C4-2B (cell line): ENCODE results near the gene FRMD4B.

ENCODE experiments used
- CTCF ChIP-seq: fragments of 450-650 bp; conservative IDR thresholded peaks from 2 replicates; pipeline ENCODE4 v1.5.1; 2017; ENCODE audit warnings: mild to moderate bottlenecking
- ZFX ChIP-seq: fragments of 450-650 bp; IDR thresholded peaks from 2 replicates; pipeline ENCODE4 v1.6.1; 2017

GRCh38 chr3:69282181-69282580 is 103.7 kb downstream of the FRMD4B start:
- TF ChIP-seq CTCF (no peak), ZFX (no peak)
